ENCODE measurements around the gene DCUN1D3.
"Not testable (repeated sequence)": the region's sequence is repeated elsewhere in the genome, so short reads cannot be mapped to it uniquely, and the experiment has no call there.

The DCUN1D3 gene

DNA sequence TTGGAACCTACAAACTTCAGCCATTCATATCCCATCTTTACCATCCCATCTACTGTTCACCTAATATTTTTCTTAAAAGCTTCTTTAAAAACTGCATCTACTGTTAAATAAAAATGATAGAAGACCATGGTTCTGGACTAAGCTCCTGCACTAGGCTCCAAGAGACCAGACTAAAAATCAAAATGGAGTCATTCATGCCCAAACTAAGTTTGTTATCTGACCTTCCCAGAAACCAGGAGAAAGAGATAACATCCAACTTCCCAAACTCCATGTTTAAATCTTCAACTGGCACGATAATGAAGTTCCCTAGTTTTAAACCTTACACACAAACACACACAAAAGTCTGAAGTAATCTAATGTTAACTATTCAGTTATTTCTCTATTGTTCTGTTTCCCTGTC, 13.8 kb downstream of the DCUN1D3 start:
- DNase-seq: no peak

DNA sequence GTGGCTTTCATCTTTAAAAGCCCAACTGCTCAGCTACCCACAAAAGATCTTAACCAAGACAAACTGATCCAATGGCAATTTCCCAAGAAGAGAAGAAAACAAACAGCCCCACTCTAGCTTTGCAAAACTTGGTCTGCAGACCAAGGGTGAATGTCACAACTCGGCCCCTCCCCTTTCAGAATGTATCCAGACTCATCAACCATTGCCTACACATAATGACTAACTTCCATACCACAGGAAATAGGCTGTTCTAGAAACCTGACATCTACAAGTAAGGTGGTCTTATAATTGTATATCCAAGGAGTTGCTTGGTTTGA, 16.0 kb downstream of the DCUN1D3 start:
- no peak for DNase-seq

GRCh38 chr16:20883554-20884239, 16.5 kb downstream of the DCUN1D3 start:
- DNase-seq: no peak

- DNase-seq: no peak
Measured at GRCh38 chr16:20881503-20881878, 18.7 kb downstream of the DCUN1D3 start.

GRCh38 chr16:20880867-20881502, 19.2 kb downstream of the DCUN1D3 start:
- DNase-seq: no peak

DNA sequence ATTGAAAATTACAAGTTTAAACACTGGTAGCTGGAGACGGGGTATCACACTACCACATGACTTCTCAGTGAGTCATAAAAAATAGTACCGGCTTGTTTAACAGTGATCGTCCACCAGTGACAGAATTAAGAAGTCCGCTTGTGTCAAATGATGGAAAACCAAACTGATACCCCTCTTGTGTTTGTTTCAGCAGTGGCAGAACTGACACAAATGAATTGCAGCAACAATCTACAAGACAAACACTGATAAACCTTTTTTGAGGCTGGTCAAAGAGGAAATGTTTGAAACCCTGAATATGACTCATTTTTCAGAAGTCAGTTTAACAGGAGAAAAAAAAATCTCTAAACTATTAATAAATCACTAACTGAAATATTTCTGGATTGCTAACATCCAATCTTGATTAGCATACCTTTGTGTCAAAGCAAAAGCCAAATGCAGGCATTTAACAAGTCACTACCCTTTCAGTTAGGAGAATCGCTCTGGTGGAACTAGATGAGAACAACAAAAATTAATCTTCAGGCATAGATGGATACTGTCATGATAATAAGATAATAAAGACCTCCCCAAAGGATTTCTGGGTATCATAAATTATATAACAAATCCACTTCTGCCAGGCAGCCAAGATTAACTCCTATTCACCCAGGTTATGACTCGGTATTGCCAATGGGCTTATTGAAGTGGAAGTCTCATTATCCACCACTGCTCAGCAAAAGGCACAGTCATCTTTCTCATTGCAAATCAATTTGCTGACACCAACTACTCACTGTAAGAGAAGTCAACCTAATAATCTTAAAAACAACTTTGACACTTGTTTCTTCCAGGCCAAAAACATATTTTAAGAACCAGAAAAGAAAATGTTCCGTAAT, 20.8 kb downstream of the DCUN1D3 start:
- no peak for DNase-seq

GRCh38 chr16:20878682-20879147, 21.4 kb downstream of the DCUN1D3 start:
- DNase-seq: no peak

- DNase-seq: no peak
Measured at GRCh38 chr16:20875355-20875650, 24.9 kb downstream of the DCUN1D3 start.

DNA sequence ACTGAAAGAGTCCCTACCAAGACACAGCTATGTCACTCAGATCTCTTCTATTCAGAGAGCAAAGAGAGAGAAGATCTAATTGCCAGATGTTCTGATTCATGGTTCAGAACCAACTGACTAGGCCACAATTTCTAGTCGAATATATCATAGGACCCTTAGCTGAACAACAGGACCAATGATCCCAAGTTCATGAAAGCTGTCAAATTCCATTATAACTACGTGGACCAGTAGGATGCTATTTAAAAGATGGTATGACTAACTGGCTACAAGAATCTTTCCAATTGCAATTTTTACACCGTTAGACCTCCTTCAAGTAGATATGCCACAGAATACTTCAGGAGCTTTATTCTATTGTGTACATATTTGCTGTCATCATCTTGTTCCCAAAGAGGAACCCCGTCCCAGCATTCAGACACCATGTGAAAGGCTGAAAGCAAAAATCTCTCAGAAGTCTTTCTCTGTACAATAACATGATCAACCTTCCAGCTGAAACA, 26.0 kb downstream of the DCUN1D3 start:
- DNase-seq: no peak

DNA sequence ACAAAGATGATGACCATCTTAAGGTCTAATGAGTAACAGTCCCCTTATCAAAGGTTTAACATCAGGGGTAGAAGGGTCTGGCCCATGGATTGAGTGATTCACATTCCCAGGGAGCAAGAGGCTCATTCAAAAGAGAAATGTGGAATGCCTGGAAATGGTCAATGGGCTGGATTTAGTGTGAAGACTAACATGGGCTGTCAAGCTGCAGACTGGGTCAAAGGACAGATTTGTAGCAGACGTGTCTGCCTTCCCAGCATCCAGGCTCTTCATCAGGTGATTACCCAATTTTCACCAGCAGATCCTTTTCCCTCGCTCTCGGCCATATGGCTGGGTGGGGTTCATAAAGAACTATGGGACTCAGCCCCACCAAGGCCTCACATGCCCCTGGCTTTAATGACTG, 26.8 kb downstream of the DCUN1D3 start:
- DNase-seq: no peak

DNA sequence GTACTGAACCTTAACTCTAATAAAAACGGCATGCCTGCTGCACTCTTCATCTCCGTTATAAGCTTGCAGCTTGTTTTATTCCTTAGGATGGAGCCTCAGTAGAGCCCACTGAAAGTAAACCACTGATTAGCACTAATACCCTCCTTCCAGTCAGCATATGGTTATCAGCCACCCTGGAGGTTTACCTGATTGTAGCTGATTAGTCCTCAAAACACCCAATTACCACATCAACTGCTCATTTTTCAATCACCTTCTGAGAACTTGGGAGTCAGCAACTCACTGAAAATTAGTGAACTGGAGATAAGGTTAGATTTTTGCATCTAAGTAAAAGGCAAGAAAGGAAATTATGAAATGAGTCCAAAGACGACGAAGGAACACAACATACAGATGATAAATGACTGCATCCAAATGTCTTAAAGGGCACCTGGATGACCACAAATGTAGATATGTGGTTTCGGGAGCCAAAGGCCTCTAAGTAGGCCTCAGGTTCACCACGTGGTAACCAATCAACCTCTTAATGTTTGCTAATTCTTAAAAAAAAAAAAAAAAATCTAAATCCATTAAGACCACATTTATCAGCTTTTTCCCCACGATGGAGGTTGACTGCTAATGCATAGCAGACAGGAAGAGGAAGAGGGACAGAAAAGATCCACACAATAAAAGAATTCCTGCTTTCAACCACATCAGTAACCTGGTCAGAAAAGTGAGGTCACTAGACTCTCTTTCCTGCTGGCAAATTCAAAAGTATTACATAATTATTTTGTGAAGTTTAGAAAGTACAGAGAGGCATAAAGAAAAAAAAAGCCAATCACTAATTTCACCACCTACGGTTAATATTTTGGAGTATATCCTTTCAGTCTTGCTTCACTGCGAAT, 28.0 kb downstream of the DCUN1D3 start:
- no peak for DNase-seq

DNA sequence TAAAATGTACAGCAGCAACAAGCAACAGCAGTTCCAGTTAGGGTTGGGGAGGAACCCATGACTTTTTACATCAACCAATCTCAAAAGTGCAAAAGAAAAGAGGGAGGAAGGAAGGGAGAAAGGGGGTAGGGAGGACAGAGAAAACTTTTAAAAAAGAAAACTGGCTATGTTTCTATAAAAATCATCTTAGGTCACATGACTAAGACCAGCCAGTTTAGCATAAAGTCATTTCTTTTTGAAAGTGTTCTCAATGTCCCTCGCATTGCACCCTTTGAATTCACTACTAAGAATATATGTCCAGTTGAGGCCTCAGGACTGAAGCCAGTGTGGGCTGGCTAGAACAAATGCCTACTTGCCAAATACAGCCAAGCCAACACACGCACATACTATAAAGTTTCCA, 28.9 kb downstream of the DCUN1D3 start:
- DNase-seq: no peak

GRCh38 chr16:20870122-20870820, 29.9 kb downstream of the DCUN1D3 start:
- no peak for DNase-seq

- DNase-seq: no peak
Measured at GRCh38 chr16:20868890-20869289, 31.3 kb downstream of the DCUN1D3 start.

- DNase-seq: no peak
Measured at GRCh38 chr16:20867585-20867984, 32.6 kb downstream of the DCUN1D3 start.

DNA sequence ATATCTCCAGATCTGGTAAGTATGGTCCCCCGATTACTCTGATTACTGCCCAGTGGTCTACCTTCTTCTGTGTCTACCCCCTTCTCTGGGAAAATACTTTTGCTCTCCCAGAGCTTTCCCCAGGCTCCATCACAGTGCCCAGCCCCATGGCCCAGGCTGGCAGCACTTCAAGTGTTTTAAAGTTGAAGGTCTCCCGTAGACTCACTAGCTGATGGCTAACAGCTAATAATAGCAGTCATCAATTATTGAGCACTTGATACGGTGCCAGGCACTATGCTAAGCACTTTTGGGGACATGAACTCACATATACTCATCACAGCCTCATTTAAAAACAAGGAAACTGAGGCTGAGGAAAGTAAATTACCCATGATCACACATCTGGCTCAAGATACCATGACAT, 33.4 kb downstream of the DCUN1D3 start:
- no peak for DNase-seq

- peak; percentile 67 for DNase-seq
Measured at GRCh38 chr16:20866145-20866772, 33.9 kb downstream of the DCUN1D3 start.

GRCh38 chr16:20865420-20866131, 34.6 kb downstream of the DCUN1D3 start:
- no peak for DNase-seq

DNA sequence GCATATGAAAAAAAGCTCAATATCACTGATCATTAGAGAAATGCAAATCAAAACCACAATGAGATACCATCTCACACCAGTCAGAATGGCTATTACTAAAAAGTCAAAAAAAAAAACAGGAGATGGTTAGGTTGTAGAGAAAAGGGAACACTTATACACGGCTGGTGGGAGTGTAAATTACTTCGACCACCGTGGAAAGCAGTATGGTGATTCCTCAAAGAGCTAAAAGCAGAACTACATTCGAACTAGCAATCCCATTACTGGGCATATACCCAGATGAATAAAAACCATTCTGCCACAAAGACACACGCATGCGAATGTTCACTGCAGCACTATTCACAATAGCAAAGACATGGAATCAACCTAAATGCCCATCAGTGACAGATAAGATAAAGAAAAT, 35.8 kb downstream of the DCUN1D3 start:
- not testable (repeated sequence) for DNase-seq

DNA sequence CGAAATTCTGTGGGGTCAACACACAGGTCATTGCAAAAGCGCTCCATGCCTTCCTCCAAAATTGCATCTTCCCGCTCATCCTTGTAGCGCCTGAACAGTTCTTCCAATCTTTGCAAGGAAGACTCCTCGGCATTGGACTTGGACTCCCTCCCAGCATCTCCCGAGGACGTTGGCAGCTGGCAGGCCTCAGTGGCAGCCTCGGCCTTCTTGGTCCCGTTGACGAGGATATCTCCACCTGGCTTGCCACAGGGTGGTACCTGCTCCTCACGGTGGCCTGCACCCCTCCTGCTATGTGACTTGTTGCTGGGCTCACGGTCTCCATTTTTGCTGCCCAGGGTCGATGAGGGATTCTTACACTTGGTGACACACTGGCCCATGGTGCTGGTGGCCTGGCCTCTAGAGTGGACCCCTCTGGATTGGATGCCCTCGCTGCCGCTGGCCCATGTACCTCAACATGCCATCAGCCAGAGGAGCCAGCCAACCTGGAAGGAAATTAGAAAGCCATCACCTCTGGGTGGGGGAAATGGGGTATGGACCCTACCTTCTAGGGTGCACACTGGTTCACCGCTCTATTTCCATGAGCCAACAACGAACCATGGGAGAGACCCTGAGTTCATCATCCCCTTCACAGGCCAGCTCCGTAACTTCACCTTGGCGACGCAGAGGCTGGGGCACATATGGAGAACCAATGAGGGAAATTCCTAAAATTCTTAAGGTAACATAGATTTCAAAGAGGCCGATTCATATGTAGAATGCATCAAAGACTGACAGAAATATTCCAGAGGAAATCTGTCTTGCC, 37.8 kb downstream of the DCUN1D3 start:
- no peak for DNase-seq
